Colonic mucosa (tissue), 4 donors: ENCODE results near the gene PARD3B. TPM values are rescaled to one million over a fixed set of nuclear protein-coding genes. Genes with fewer than 3 reads are reported as not detected.

Experiments used
- DNase-seq: peaks from one replicate; pipeline ENCODE4 v3.0.0-alpha.2; 2020
- H3K27ac ChIP-seq: fragments of 200-600 bp; one replicate; pipeline ENCODE4 v1.8.0; 2021
- H3K27me3 ChIP-seq: fragments of 200-600 bp; one replicate; pipeline ENCODE4 v1.8.0; 2021
- H3K36me3 ChIP-seq: fragments of 200-600 bp; one replicate; pipeline ENCODE4 v1.8.0; 2021
- H3K4me1 ChIP-seq: fragments of 200-600 bp; one replicate; pipeline ENCODE4 v1.8.0; 2021; ENCODE audit warnings: mild to moderate bottlenecking
- H3K4me3 ChIP-seq: fragments of 200-600 bp; one replicate; pipeline ENCODE4 v1.8.0; 2021
- H3K9ac ChIP-seq, 2 donors: one replicate each; pipeline ENCODE4 v1.7.0; 2013; ENCODE audit warnings: control low read depth in 2 of 2, low read depth in 2 of 2, low read length in 2 of 2
- H3K9me3 ChIP-seq: fragments of 200-600 bp; one replicate; pipeline ENCODE4 v1.8.0; 2021
- CTCF ChIP-seq: fragments of 200-600 bp; IDR thresholded peaks from one replicate; pipeline ENCODE4 v1.8.0; 2022; ENCODE audit warnings: antibody characterized with exemption, mild to moderate bottlenecking
- intact Hi-C: fragments of 100-400 bp; cut with DNase I; formaldehyde crosslinking; loops from one replicate; pipeline ENCODE4 v1.14.1; 2022
- total RNA-seq, 2 donors: library from RNA; stranded (reverse); fragmentation: NEBNext Ultra II Directional in 1 of 2; extraction: Animal tissue kit (Norgen Biotek cat#: 25700) in 1 of 2; gene quantifications; one replicate each; pipeline ENCODE4 v1.2.1, GENCODE V29; 2021
- donor health status: healthy.
- donor health status: DM: no; HTN: no; CAD: no.
- donor health status: DM: no; HTN: no; CAD: no.

Gene PARD3B
- total RNA-seq, 2 donors from 2014 or later: 20.0 to 24.2 TPM

- Histone ChIP-seq H3K9me3 (no peaks in the 10 kb centered on the region), H3K9ac (no peak overlapping the region), H3K36me3 (no peaks in the 10 kb centered on the region), H3K27ac (no peak overlapping the region), H3K4me3 (no peak overlapping the region), H3K27me3 (no peaks in the 10 kb centered on the region), H3K4me1 (no peaks in the 10 kb centered on the region)
- intact Hi-C loops: no loop called here
- TF ChIP-seq CTCF: no peak
- no peak for DNase-seq
These were observed 654.0 kb downstream of the PARD3B start for GRCh38 chr2:205199165-205199850.

- H3K4me3 ChIP-seq: no peak overlapping the region
- intact Hi-C loops: no loop called here
- no peaks in the 10 kb centered on the region for H3K4me1 ChIP-seq
- no peaks in the 10 kb centered on the region for H3K9me3 ChIP-seq
- TF ChIP-seq CTCF: no peak
- no peak for DNase-seq
- no peaks in the 10 kb centered on the region for H3K36me3 ChIP-seq
- H3K27me3 ChIP-seq: no peaks in the 10 kb centered on the region
- H3K27ac ChIP-seq: no peak overlapping the region
- H3K9ac ChIP-seq: no peak overlapping the region
These were observed 665.2 kb downstream of the PARD3B start for GRCh38 chr2:205210494-205210893.

DNA sequence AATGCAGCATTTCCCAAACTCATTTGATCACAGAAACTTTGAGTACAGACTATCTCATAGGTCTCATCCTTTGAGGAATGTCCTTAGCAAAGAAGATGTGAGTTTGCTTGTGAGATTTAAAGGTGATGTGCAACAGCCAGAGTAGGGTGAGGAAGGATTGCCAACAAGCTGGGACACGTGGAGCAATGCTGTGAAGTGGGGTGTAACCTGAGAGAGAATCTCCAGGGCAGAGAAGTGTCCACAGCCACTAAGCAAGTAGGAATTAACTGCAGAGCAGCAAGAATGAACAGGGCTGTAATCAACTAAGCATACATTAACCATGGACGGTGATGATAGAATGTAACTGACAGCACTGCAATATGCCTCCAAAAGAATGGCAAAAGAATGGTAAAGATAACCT lies 667.1 kb downstream of the PARD3B start:
- no peak overlapping the region for H3K4me3 ChIP-seq
- no peaks in the 10 kb centered on the region for H3K9me3 ChIP-seq
- no peaks in the 10 kb centered on the region for H3K27me3 ChIP-seq
- no peak overlapping the region for H3K27ac ChIP-seq
- H3K36me3 ChIP-seq: no peaks in the 10 kb centered on the region
- intact Hi-C loops: no loop called here
- DNase-seq: no peak
- TF ChIP-seq CTCF: no peak
- no peak overlapping the region for H3K9ac ChIP-seq
- H3K4me1 ChIP-seq: no peaks in the 10 kb centered on the region

DNA sequence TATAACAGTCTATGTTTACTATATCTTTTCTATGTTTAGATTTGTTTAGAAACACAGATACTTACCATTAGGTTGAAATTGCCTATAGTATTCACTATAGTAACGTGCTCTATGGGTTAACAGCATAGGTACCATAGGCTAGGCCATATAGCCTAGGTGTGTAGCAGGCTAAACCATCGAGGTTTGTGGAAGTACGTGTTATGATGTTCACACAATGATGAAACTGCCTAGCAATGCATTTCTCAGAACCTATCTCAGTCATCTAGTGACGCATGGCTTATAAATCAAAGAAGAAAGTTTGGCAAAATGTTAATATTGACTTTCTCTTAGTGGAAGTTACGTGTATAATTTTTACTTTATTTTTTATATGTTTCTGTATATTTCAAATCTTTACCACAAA lies 670.8 kb downstream of the PARD3B start:
- H3K9ac ChIP-seq: no peak overlapping the region
- H3K36me3 ChIP-seq: no peaks in the 10 kb centered on the region
- TF ChIP-seq CTCF: no peak
- no peak overlapping the region for H3K4me3 ChIP-seq
- H3K27ac ChIP-seq: no peak overlapping the region
- H3K9me3 ChIP-seq: no peaks in the 10 kb centered on the region
- no peaks in the 10 kb centered on the region for H3K27me3 ChIP-seq
- intact Hi-C loops: no loop called here
- no peak for DNase-seq
- no peaks in the 10 kb centered on the region for H3K4me1 ChIP-seq

- DNase-seq: no peak
- Histone ChIP-seq H3K4me3 (no peak overlapping the region), H3K36me3 (no peaks in the 10 kb centered on the region), H3K4me1 (no peaks in the 10 kb centered on the region), H3K9me3 (no peaks in the 10 kb centered on the region), H3K27me3 (no peaks in the 10 kb centered on the region), H3K9ac (no peak overlapping the region), H3K27ac (no peak overlapping the region)
- intact Hi-C loops: no loop called here
- TF ChIP-seq CTCF: no peak
These were observed 671.3 kb downstream of the PARD3B start for GRCh38 chr2:205216580-205216979.
